Smooth muscle cell (in vitro differentiated cells): ENCODE measurements around the gene PRRX2. TPM values are rescaled to one million over a fixed set of nuclear protein-coding genes. Genes with fewer than 3 reads are reported as not detected.

Source experiments
- DNase-seq: peaks from one replicate; lab custom pipeline; 2025; ENCODE audit not compliant: unreplicated experiment; lab: John Stamatoyannopoulos, UW
- H2AFZ ChIP-seq: fragments of 200-600 bp; sonication (generic); 2 replicates; pipeline ENCODE4 v1.6.0; 2016; ENCODE audit warnings: antibody characterized with exemption, low read depth, mild to moderate bottlenecking
- H3F3A ChIP-seq: fragments of 200-600 bp; sonication (generic); 2 replicates; pipeline ENCODE4 v1.6.0; 2017; ENCODE audit warnings: antibody characterized with exemption, low read depth
- H3K27ac ChIP-seq: fragments of 200-600 bp; sonication (generic); 2 replicates; pipeline ENCODE4 v1.5.1; 2016; ENCODE audit warnings: low read depth, mild to moderate bottlenecking
- H3K27me3 ChIP-seq: fragments of 200-600 bp; sonication (generic); 2 replicates; pipeline ENCODE4 v1.6.1; 2016; ENCODE audit warnings: low read depth, mild to moderate bottlenecking
- H3K36me3 ChIP-seq: fragments of 200-600 bp; sonication (generic); 2 replicates; pipeline ENCODE4 v1.5.1; 2016; ENCODE audit warnings: low read depth
- H3K4me1 ChIP-seq: fragments of 200-600 bp; sonication (generic); 2 replicates; pipeline ENCODE4 v1.5.1; 2016; ENCODE audit warnings: low read depth
- H3K4me2 ChIP-seq: fragments of 200-600 bp; sonication (generic); 2 replicates; pipeline ENCODE4 v1.6.0; 2016; ENCODE audit warnings: mild to moderate bottlenecking
- H3K4me3 ChIP-seq: fragments of 200-600 bp; sonication (generic); 2 replicates; pipeline ENCODE4 v1.5.1; 2016; ENCODE audit warnings: mild to moderate bottlenecking
- H3K79me2 ChIP-seq: fragments of 200-600 bp; sonication (generic); 2 replicates; pipeline ENCODE4 v1.6.0; 2016; ENCODE audit warnings: low read depth, mild to moderate bottlenecking
- H3K9ac ChIP-seq: fragments of 200-600 bp; sonication (generic); 2 replicates; pipeline ENCODE4 v1.6.0; 2016; ENCODE audit warnings: low read depth
- H3K9me3 ChIP-seq: fragments of 200-600 bp; sonication (generic); replicated peaks from 2 replicates; pipeline ENCODE4 v1.5.1; 2016; ENCODE audit warnings: low read depth
- H4K20me1 ChIP-seq: fragments of 200-600 bp; sonication (generic); 2 replicates; pipeline ENCODE4 v1.6.0; 2016; ENCODE audit warnings: low read depth
- CTCF ChIP-seq: fragments of 200-600 bp; sonication (generic); IDR thresholded peaks from 2 replicates; pipeline ENCODE4 v1.5.1; 2017; ENCODE audit warnings: borderline replicate concordance, mild to moderate bottlenecking, antibody characterized with exemption; ENCODE audit not compliant: insufficient read depth, poor library complexity, severe bottlenecking
- WGBS: methylation state at CpG from one replicate; pipeline ENCODE4 v1.1.7; 2016; ENCODE audit warnings: low lambda C conversion rate; 5-methylcytosine and 5-hydroxymethylcytosine counted together
- polyA plus RNA-seq: library from polyadenylated mRNA; unstranded; fragments of >200 nt; fragmentation: Nextera tagmentation; extraction: Ambion mirVana; gene quantifications from 2 replicates; pipeline ENCODE4 v1.2.1, GENCODE V29; 2016
- total RNA-seq: library from RNA; depleted of rRNA; stranded (reverse); fragments of >200 nt; gene quantifications from 2 replicates; pipeline ENCODE4 v1.2.3, GENCODE V29; 2014

Gene PRRX2
- total and polyA plus RNA-seq, 2 experiments from 2014 or later = 87.7 to 234 TPM

- H3K79me2 ChIP-seq = no peaks in the 10 kb centered on the region
- no peaks in the 10 kb centered on the region for H3K27me3 ChIP-seq
These were observed 57.5 kb downstream of the PRRX2 start for GRCh38 chr9:129722913-129723312.

GRCh38 chr9:129724456-129725190 is 59.2 kb downstream of the PRRX2 start:
- Histone ChIP-seq H4K20me1 (no peaks in the 10 kb centered on the region), H3K4me1 (peaks cover 8% of the 10 kb centered on the region), H3K79me2 (no peaks in the 10 kb centered on the region), H3K4me3 (no peak overlapping the region), H2AFZ (no peak overlapping the region), H3F3A (no peaks in the 10 kb centered on the region), H3K27me3 (no peaks in the 10 kb centered on the region), H3K4me2 (no peak overlapping the region), H3K27ac (no peak overlapping the region), H3K9ac (no peak overlapping the region), H3K36me3 (no peaks in the 10 kb centered on the region), H3K9me3 (no peaks in the 10 kb centered on the region)
- DNase-seq = no peak
- TF ChIP-seq CTCF = no peak
- 88% methylated on average over 13 of the region's 16 CpGs for WGBS

More at GRCh38 chr9:129722913-129723312, 57.5 kb downstream of the PRRX2 start:
- no peak for TF ChIP-seq CTCF
- Histone ChIP-seq H3K4me1 (peaks cover 8% of the 10 kb centered on the region), H4K20me1 (peaks cover 8% of the 10 kb centered on the region), H2AFZ (no peak overlapping the region), H3K36me3 (no peaks in the 10 kb centered on the region), H3K9me3 (no peaks in the 10 kb centered on the region), H3K27ac (no peak overlapping the region), H3K9ac (no peak overlapping the region), H3K4me3 (no peak overlapping the region), H3F3A (no peaks in the 10 kb centered on the region), H3K4me2 (no peak overlapping the region)
- no peak for DNase-seq
- 96% methylated on average over 5 of the region's 5 CpGs for WGBS

GRCh38 chr9:129725795-129726251 is 60.4 kb downstream of the PRRX2 start:
- no peak overlapping the region for H3K4me3 ChIP-seq
- no peaks in the 10 kb centered on the region for H3F3A ChIP-seq
- no peaks in the 10 kb centered on the region for H3K27me3 ChIP-seq
- no peak overlapping the region for H3K4me2 ChIP-seq
- no peaks in the 10 kb centered on the region for H4K20me1 ChIP-seq
- DNase-seq = no peak
- no peak for TF ChIP-seq CTCF
- no peak overlapping the region for H3K27ac ChIP-seq
- H3K9ac ChIP-seq = no peak overlapping the region
- no peaks in the 10 kb centered on the region for H3K9me3 ChIP-seq
- H3K4me1 ChIP-seq = peaks cover 8% of the 10 kb centered on the region
- H2AFZ ChIP-seq = no peak overlapping the region
- WGBS = 36% methylated on average over 10 of the region's 10 CpGs
- no peaks in the 10 kb centered on the region for H3K36me3 ChIP-seq
- H3K79me2 ChIP-seq = no peaks in the 10 kb centered on the region
